BE2C (cell line): Measurements from ENCODE around the gene HS3ST4.
"Not testable (repeated sequence)": the region's sequence is repeated elsewhere in the genome, so short reads cannot be mapped to it uniquely, and the experiment has no call there.

Experiments used
- DNase-seq: peaks from one replicate; pipeline ENCODE4 v3.0.0-alpha.2; 2020
- H3K27me3 ChIP-seq: fragments of 250-450 bp; sonication (Bioruptor Pico); 2 replicates; pipeline ENCODE4 v1.5.1; 2020; ENCODE audit warnings: mild to moderate bottlenecking
- H3K36me3 ChIP-seq: fragments of 250-450 bp; sonication (Bioruptor Pico); 2 replicates; pipeline ENCODE4 v1.5.1; 2020; ENCODE audit warnings: mild to moderate bottlenecking
- H3K4me1 ChIP-seq: fragments of 250-450 bp; sonication (Bioruptor Pico); 2 replicates; pipeline ENCODE4 v1.5.1; 2020
- H3K4me3 ChIP-seq: 2 replicates; pipeline ENCODE4 v1.5.1; 2011; ENCODE audit warnings: low read depth, low read length
- H3K9me3 ChIP-seq: fragments of 250-450 bp; sonication (Bioruptor Pico); 2 replicates; pipeline ENCODE4 v1.5.1; 2020
- TF ChIP-seq, protein P1 (sequence below): IDR thresholded peaks from 2 replicates; pipeline ENCODE4 v1.5.1; 2012; ENCODE audit warnings: mild to moderate bottlenecking, low read depth, low read length

The HS3ST4 gene

DNA sequence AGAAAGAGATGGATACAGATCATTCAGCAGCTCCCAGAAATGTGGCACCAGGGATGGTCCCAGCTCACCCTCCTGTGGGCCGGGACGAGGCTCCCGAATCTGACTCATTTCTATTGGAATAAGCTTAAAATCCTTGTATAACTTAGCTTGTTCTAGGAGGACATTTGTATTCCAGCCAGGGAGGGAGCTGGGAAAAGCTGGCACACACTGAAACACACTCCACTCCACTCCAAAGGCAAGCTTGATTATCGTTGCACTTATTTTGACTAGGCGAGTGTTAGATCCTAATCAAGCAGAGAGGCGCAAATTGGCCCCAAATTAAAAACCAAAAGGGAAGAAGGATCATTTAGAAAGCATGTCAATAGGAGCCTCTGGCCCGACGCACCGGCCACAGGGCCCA is 339.5 kb downstream of the HS3ST4 start:
- Histone ChIP-seq H3K4me3 (no peak overlapping the region), H3K4me1 (no peaks in the 10 kb centered on the region), H3K27me3 (no peaks in the 10 kb centered on the region), H3K9me3 (no peaks in the 10 kb centered on the region; the same call in 1 of the 2 replicates), H3K36me3 (no peaks in the 10 kb centered on the region)
- DNase-seq, result no peak
- TF ChIP-seq, protein P1, sequence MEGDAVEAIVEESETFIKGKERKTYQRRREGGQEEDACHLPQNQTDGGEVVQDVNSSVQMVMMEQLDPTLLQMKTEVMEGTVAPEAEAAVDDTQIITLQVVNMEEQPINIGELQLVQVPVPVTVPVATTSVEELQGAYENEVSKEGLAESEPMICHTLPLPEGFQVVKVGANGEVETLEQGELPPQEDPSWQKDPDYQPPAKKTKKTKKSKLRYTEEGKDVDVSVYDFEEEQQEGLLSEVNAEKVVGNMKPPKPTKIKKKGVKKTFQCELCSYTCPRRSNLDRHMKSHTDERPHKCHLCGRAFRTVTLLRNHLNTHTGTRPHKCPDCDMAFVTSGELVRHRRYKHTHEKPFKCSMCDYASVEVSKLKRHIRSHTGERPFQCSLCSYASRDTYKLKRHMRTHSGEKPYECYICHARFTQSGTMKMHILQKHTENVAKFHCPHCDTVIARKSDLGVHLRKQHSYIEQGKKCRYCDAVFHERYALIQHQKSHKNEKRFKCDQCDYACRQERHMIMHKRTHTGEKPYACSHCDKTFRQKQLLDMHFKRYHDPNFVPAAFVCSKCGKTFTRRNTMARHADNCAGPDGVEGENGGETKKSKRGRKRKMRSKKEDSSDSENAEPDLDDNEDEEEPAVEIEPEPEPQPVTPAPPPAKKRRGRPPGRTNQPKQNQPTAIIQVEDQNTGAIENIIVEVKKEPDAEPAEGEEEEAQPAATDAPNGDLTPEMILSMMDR, result no peak

DNA sequence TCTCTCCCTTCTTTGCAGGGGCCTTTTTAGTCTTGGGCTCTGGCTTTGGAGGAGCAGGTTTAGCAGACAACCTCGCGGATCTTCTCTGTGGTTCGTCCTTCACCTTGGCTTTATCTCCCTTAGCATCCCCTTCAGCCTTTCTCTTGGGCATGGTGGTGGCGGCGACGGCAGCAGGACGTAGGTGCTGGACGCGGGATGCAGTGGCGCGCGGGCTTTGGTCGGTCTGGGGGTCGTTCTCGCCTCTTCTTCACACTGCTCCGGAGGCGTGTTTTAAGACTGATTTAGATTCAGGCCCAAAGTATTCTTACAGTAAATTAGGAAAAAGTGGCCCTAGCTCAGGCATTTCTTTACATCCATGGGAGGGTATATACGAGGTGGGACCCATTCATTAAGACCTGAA is 340.9 kb downstream of the HS3ST4 start:
- H3K27me3 ChIP-seq, H3K4me3 ChIP-seq, H3K36me3 ChIP-seq, H3K9me3 ChIP-seq, H3K4me1 ChIP-seq, DNase-seq: not testable (repeated sequence)

DNA sequence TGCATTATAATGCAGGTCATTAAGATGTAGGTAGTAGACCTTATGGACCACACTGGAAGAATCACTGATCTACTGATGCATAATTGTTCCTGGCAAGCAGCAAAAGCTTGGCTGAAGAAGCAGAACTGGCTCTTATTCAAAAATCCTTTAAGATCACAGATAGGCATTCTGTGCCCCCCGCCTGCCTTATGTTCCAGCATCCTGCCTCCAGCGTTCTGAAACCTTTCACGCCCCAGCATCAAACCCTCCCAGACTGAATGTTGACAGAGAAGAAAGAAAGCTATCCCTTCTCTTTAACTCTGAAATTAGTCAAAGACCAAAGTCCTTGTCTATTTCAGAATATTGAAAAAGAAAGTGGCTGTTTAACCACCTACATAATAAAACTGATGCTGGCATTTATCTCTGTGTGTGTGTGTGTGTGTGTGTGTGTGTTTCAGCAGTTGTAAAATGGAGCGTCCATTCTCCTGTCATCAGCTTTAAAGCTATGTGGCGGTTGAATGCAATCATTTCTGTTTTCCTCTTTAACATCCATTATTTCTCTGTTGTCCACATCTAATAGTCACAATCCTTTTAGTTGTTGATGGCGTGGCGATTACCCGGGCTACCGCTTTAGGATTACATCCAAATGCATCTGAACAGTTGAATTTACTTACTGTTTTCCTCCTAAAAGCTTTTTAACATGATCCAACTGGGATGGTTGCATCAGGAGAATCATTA is 350.4 kb downstream of the HS3ST4 start:
- no peak for DNase-seq
- H3K4me3 ChIP-seq, result no peak overlapping the region
- H3K4me1 ChIP-seq, result no peaks in the 10 kb centered on the region
- H3K27me3 ChIP-seq, result no peaks in the 10 kb centered on the region
- H3K36me3 ChIP-seq, result no peaks in the 10 kb centered on the region
- TF ChIP-seq, protein P1, result no peak
- no peaks in the 10 kb centered on the region for H3K9me3 ChIP-seq

DNA sequence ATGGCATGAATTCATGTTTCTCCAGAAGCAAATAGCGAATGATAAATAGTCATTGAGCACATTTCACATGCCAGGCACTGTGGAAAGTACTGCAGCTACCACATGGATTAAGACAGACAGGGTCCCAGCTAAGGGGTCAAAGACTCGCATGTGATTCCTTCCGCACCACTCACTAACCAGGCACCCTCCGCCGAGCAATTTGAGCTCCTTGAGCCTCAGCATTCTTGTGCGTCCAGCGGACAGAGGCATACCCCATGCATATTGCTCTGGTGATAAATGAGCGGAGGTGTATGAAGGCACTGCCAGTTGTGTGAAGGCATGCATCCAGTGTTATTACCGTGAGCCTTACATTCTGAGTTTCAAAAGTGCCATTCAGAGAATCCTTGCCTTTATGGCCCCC is 358.7 kb downstream of the HS3ST4 start:
- H3K36me3 ChIP-seq, result no peaks in the 10 kb centered on the region
- H3K4me3 ChIP-seq, result no peak overlapping the region
- TF ChIP-seq, protein P1, result no peak
- no peaks in the 10 kb centered on the region for H3K4me1 ChIP-seq
- no peaks in the 10 kb centered on the region for H3K27me3 ChIP-seq
- no peaks in the 10 kb centered on the region for H3K9me3 ChIP-seq
- no peak for DNase-seq

DNA sequence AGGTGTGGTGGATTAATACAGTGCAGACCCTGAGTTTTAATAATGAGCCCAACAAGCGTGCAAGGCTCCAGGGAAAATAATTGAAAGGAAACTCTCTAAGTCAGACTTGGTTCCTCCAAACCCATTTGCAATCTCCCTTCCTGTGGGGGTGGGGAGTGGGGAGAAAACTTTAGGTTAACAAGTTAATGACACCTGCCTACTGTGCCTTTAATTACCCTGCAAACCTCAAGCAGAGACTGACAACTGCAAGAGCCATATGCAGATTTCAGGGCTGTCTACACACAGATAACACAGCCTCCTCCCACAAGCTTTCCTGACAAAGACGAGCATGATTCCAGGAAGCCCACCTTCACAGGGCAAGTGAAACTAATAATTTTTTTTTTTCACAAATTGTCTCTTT is 359.3 kb downstream of the HS3ST4 start:
- H3K27me3 ChIP-seq, result no peaks in the 10 kb centered on the region
- H3K36me3 ChIP-seq, result no peaks in the 10 kb centered on the region
- TF ChIP-seq, protein P1, result no peak
- H3K4me1 ChIP-seq, result no peaks in the 10 kb centered on the region
- no peak overlapping the region for H3K4me3 ChIP-seq
- DNase-seq, result no peak
- no peaks in the 10 kb centered on the region for H3K9me3 ChIP-seq

GRCh38 chr16:26053889-26054288 is 362.1 kb downstream of the HS3ST4 start:
- Histone ChIP-seq H3K27me3 (no peaks in the 10 kb centered on the region), H3K36me3 (no peaks in the 10 kb centered on the region), H3K9me3 (no peaks in the 10 kb centered on the region; the same call in 1 of the 2 replicates), H3K4me3 (no peak overlapping the region), H3K4me1 (no peaks in the 10 kb centered on the region)
- no peak for DNase-seq
- TF ChIP-seq, protein P1, result no peak
